HG03039 (cell line): Measurements from ENCODE around the gene ZFP36L2.

Experiments used
- ATAC-seq: cut with Tn5 transposase; IDR thresholded peaks from one replicate; pipeline ENCODE4 v1.9.1; 2021; ENCODE audit warnings: mild to moderate bottlenecking, moderate library complexity; ENCODE audit not compliant: unreplicated experiment

The ZFP36L2 gene

GRCh38 chr2:43224571-43225092, 1.8 kb downstream of the ZFP36L2 start:
- ATAC-seq: no peak

- no peak for ATAC-seq
Observed at GRCh38 chr2:43224131-43224570, 2.3 kb downstream of the ZFP36L2 start.

- no peak for ATAC-seq
Observed at GRCh38 chr2:43223521-43224001, 2.8 kb downstream of the ZFP36L2 start.

- ATAC-seq: no peak
Observed at GRCh38 chr2:43222475-43223309, 3.7 kb downstream of the ZFP36L2 start.

- ATAC-seq: no peak
Observed at GRCh38 chr2:43221763-43222474, 4.5 kb downstream of the ZFP36L2 start.

- ATAC-seq: no peak
Observed at GRCh38 chr2:43221124-43221762, 5.2 kb downstream of the ZFP36L2 start.

- no peak for ATAC-seq
Observed at GRCh38 chr2:43220760-43221123, 5.7 kb downstream of the ZFP36L2 start.

GRCh38 chr2:43220229-43220751, 6.1 kb downstream of the ZFP36L2 start:
- no peak for ATAC-seq

- peak; percentile 38 for ATAC-seq
Observed at GRCh38 chr2:43219383-43220228, 6.8 kb downstream of the ZFP36L2 start.

- ATAC-seq: no peak
Observed at GRCh38 chr2:43218702-43219382, 7.6 kb downstream of the ZFP36L2 start.

- no peak for ATAC-seq
Observed at GRCh38 chr2:43218155-43218701, 8.2 kb downstream of the ZFP36L2 start.

GRCh38 chr2:43217228-43218154, 8.9 kb downstream of the ZFP36L2 start:
- ATAC-seq: no peak

- no peak for ATAC-seq
Observed at GRCh38 chr2:43216629-43217028, 9.8 kb downstream of the ZFP36L2 start.

GRCh38 chr2:43215673-43216255, 10.6 kb downstream of the ZFP36L2 start:
- no peak for ATAC-seq

GRCh38 chr2:43214253-43214652, 12.2 kb downstream of the ZFP36L2 start:
- no peak for ATAC-seq

- ATAC-seq: no peak
Observed at GRCh38 chr2:43212931-43213330, 13.5 kb downstream of the ZFP36L2 start.

- ATAC-seq: no peak
Observed at GRCh38 chr2:43212216-43212835, 14.1 kb downstream of the ZFP36L2 start.
